Stimulated activated CD4-positive, alpha-beta T cell treated with anti-CD3 and anti-CD28 coated beads, TNF-alpha, amount 100 ng/mL, for 1 hour (primary cell): ENCODE results near the gene ZNF462.
"Not testable (repeated sequence)": the region's sequence is repeated elsewhere in the genome, so short reads cannot be mapped to it uniquely, and the experiment has no call there.

Source experiments
- DNase-seq, 3 donors: peaks; one replicate each; pipeline ENCODE4 v3.0.0-alpha.2; 2020; ENCODE audit warnings: low read depth in 3 of 3, low spot score in 1 of 3

The ZNF462 gene

GRCh38 chr9:106962122-106962521, 99.2 kb downstream of the ZNF462 start:
- no peak for DNase-seq

GRCh38 chr9:106962615-106963363, 99.8 kb downstream of the ZNF462 start:
- no peak for DNase-seq

GRCh38 chr9:106963684-106964083, 100.7 kb downstream of the ZNF462 start:
- DNase-seq: no peak

GRCh38 chr9:106964329-106964728, 101.4 kb downstream of the ZNF462 start:
- no peak for DNase-seq

- DNase-seq: no peak
Observed at GRCh38 chr9:106964822-106965525, 102.0 kb downstream of the ZNF462 start.

GRCh38 chr9:106966481-106966880, 103.5 kb downstream of the ZNF462 start:
- DNase-seq: no peak

- DNase-seq: no peak
Observed at GRCh38 chr9:106969696-106970095, 106.7 kb downstream of the ZNF462 start.

GRCh38 chr9:106970219-106970975, 107.4 kb downstream of the ZNF462 start:
- DNase-seq: no peak

- DNase-seq: no peak
Observed at GRCh38 chr9:106970976-106971457, 108.1 kb downstream of the ZNF462 start.

- DNase-seq: no peak
Observed at GRCh38 chr9:106972082-106972481, 109.1 kb downstream of the ZNF462 start.

GRCh38 chr9:106974341-106974740, 111.4 kb downstream of the ZNF462 start:
- no peak for DNase-seq

- no peak for DNase-seq
Observed at GRCh38 chr9:106976772-106977171, 113.8 kb downstream of the ZNF462 start.

GRCh38 chr9:106980551-106981101, 117.7 kb downstream of the ZNF462 start:
- DNase-seq: no peak

GRCh38 chr9:106981396-106982287, 118.7 kb downstream of the ZNF462 start:
- no peak for DNase-seq

- no peak for DNase-seq
Observed at GRCh38 chr9:106982636-106983035, 119.7 kb downstream of the ZNF462 start.

- no peak for DNase-seq
Observed at GRCh38 chr9:106983346-106983745, 120.4 kb downstream of the ZNF462 start.

- DNase-seq: not testable (repeated sequence)
Observed at GRCh38 chr9:106989904-106990303, 126.9 kb downstream of the ZNF462 start.

GRCh38 chr9:106992186-106992585, 129.2 kb downstream of the ZNF462 start:
- DNase-seq: no peak

GRCh38 chr9:106993603-106994002, 130.6 kb downstream of the ZNF462 start:
- no peak for DNase-seq

- DNase-seq: no peak
Observed at GRCh38 chr9:106994463-106994862, 131.5 kb downstream of the ZNF462 start.
